ENCODE results near the gene F10. TPM values are rescaled to one million over a fixed set of nuclear protein-coding genes. Genes with fewer than 3 reads are reported as not detected.
A peak's percentile ranks its signal among the peaks of the same experiment; 100 is the strongest.

Gene F10
- total and polyA plus RNA-seq, 9 of the 15 experiments (the other 6 are each of a cell fraction or from before 2014, with no cell fraction given), result 0.04 to 0.09 (median 0.07) TPM; not detected in 5

GRCh38 chr13:113138792-113139551 is 16.4 kb downstream of the F10 start (continued):
- TF ChIP-seq AFF4 (CRISPR knock-in tag; IDR thresholded peaks at IDR 0.05), result no peak
- peak; percentile 84 for TF ChIP-seq ZNF592 (IDR thresholded peaks at IDR 0.05)
- no peak for TF ChIP-seq SFPQ (IDR thresholded peaks at IDR 0.05; ENCODE audit: low read depth, low read length)
- TF ChIP-seq CREB3L1 (IDR thresholded peaks at IDR 0.05; ENCODE audit: borderline replicate concordance, low read depth), result no peak
- TF ChIP-seq SAFB (IDR thresholded peaks at IDR 0.05; ENCODE audit: borderline replicate concordance, low read depth, low read length), result no peak
- TF ChIP-seq ZNF232 (CRISPR knock-in tag; IDR thresholded peaks at IDR 0.05), result no peak
- no peak for TF ChIP-seq BRF2 (IDR thresholded peaks at IDR 0.05; ENCODE audit: borderline replicate concordance, insufficient read depth, insufficient read length)
- TF ChIP-seq ARNT (IDR thresholded peaks at IDR 0.05), result no peak
- no peak for TF ChIP-seq NFRKB (IDR thresholded peaks at IDR 0.05; ENCODE audit: low read depth)
- peak; percentile 50; the same call in 1 of the 2 replicates for TF ChIP-seq MEF2D (tag; conservative IDR thresholded peaks at IDR 0.05; ENCODE audit: low read depth)

All from K562 (cell line).